ENCODE data around the gene TMEM252.
A peak's percentile ranks its signal among the peaks of the same experiment; 100 is the strongest.

Gene TMEM252

DNA sequence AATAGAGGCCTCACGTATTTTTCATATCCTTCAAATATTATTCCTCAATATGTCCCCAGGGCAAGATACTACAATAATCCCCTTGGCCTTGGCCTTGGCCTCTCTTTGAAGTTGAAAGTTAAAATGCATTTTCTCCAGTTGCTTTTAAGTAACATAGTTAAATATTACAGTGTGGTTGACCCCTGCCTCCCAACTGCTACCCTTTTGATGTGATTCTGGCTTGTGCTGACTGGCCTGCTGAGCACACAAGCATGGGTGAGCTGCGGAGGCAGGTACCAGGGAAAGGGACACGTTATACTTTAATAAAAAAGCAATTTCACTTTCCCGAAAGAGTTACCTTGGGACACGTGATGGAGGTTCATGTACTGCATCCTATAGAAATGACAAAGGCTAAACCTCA lies 17.9 kb upstream of the TMEM252 start:
- H3K36me3 ChIP-seq (ENCODE audit: insufficient read depth, low read length): no peaks in the 10 kb centered on the region
- no peak overlapping the region for H3K9ac ChIP-seq (ENCODE audit: low read depth, low read length)
- no peaks in the 10 kb centered on the region for H3K27me3 ChIP-seq (ENCODE audit: control insufficient read depth, insufficient read depth, low read length)
- no peak overlapping the region for H3K4me2 ChIP-seq (ENCODE audit: low read length)
- H3K4me3 ChIP-seq (ENCODE audit: low read length): no peak overlapping the region
- H3K4me1 ChIP-seq (ENCODE audit: control insufficient read depth, insufficient read depth, low read length): no peaks in the 10 kb centered on the region
- H3K9me3 ChIP-seq (replicated peaks; ENCODE audit: low read length): no peaks in the 10 kb centered on the region

GRCh38 chr9:68555437-68556150 lies 14.9 kb upstream of the TMEM252 start:
- no peaks in the 10 kb centered on the region for H3K4me1 ChIP-seq (ENCODE audit: control insufficient read depth, insufficient read depth, low read length)
- H3K9me3 ChIP-seq (replicated peaks; ENCODE audit: low read length): no peaks in the 10 kb centered on the region
- no peak overlapping the region for H3K4me2 ChIP-seq (ENCODE audit: low read length)
- no peaks in the 10 kb centered on the region for H3K36me3 ChIP-seq (ENCODE audit: insufficient read depth, low read length)
- no peak overlapping the region for H3K9ac ChIP-seq (ENCODE audit: low read depth, low read length)
- no peaks in the 10 kb centered on the region for H3K27me3 ChIP-seq (ENCODE audit: control insufficient read depth, insufficient read depth, low read length)
- no peak overlapping the region for H3K4me3 ChIP-seq (ENCODE audit: low read length)

DNA sequence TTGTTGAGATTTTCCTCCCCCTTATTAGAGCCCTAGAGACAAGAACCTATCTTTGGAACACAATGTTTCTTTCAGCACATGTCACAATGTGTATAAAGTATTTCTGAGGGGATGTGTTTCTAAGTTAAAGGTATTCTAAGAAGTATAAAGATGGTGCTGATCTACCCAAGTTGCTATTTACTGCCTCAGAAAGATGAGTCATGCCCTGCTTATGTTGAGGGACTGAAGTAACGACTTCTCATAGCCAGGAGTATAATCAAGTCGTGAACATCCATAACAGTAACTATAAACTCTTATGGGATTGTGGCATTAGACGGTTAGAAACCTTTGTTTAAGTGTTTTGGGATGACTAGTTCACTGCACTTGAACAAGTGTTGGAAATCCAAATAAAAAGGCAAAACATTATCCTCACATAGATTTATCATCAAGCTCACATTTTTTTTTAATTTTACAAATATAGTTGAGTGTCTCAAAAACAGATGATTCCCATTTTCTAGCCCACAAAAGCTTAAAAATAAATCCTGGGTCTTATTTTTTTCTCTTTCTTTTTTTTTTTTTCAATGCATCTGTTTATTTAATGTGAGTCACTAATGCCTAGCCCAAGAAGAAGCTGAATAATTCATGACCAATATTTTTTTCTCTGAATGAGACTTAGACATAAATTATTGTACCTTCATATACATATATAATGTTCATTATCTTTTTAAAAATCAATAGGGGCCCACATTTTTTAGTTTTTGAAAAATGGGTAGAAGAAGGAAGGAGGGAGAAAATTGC lies 12.2 kb upstream of the TMEM252 start:
- Histone ChIP-seq H3K36me3 (ENCODE audit: insufficient read depth, low read length) (no peaks in the 10 kb centered on the region), H3K27me3 (ENCODE audit: control insufficient read depth, insufficient read depth, low read length) (no peaks in the 10 kb centered on the region), H3K4me2 (ENCODE audit: low read length) (peak overlapping the region; percentile 13), H3K4me1 (ENCODE audit: control insufficient read depth, insufficient read depth, low read length) (no peaks in the 10 kb centered on the region), H3K4me3 (ENCODE audit: low read length) (no peak overlapping the region), H3K9ac (ENCODE audit: low read depth, low read length) (no peak overlapping the region), H3K9me3 (replicated peaks; ENCODE audit: low read length) (no peaks in the 10 kb centered on the region)

GRCh38 chr9:68551191-68551590 lies 10.5 kb upstream of the TMEM252 start:
- Histone ChIP-seq H3K27me3 (ENCODE audit: control insufficient read depth, insufficient read depth, low read length) (no peaks in the 10 kb centered on the region), H3K4me2 (ENCODE audit: low read length) (no peak overlapping the region), H3K9ac (ENCODE audit: low read depth, low read length) (no peak overlapping the region), H3K4me1 (ENCODE audit: control insufficient read depth, insufficient read depth, low read length) (no peaks in the 10 kb centered on the region), H3K4me3 (ENCODE audit: low read length) (no peak overlapping the region), H3K36me3 (ENCODE audit: insufficient read depth, low read length) (no peaks in the 10 kb centered on the region), H3K9me3 (replicated peaks; ENCODE audit: low read length) (no peaks in the 10 kb centered on the region)

DNA sequence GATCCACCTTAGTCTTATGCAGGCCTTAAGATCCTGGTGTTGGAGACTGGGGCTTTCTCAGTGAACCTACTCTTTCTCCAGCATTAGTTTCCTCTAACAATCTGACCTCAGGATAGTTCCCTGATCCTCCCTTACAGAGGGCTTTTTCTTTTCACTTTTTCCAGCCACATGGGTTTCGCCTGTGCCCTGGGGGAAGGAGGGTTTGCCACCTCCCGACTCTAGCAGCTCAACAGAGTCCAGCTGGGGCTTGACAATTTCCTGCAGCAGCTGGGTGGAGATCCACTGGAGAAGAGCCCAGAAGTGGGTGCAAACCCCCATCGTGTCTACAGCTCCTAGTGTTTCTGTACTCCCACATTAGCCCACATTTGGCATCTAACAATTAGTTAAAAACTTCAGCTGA lies 7.6 kb upstream of the TMEM252 start:
- Histone ChIP-seq H3K9ac (ENCODE audit: low read depth, low read length) (no peak overlapping the region), H3K4me3 (ENCODE audit: low read length) (no peak overlapping the region)

GRCh38 chr9:68547417-68547816 lies 6.7 kb upstream of the TMEM252 start:
- H3K4me3 ChIP-seq (ENCODE audit: low read length): no peak overlapping the region
- H3K4me2 ChIP-seq (ENCODE audit: low read length): no peak overlapping the region
- no peak overlapping the region for H3K9ac ChIP-seq (ENCODE audit: low read depth, low read length)
- no peaks in the 10 kb centered on the region for H3K36me3 ChIP-seq (ENCODE audit: insufficient read depth, low read length)
- no peaks in the 10 kb centered on the region for H3K27me3 ChIP-seq (ENCODE audit: control insufficient read depth, insufficient read depth, low read length)
- no peaks in the 10 kb centered on the region for H3K4me1 ChIP-seq (ENCODE audit: control insufficient read depth, insufficient read depth, low read length)
- no peaks in the 10 kb centered on the region for H3K9me3 ChIP-seq (replicated peaks; ENCODE audit: low read length)

More for the DNA sequence above, 7.6 kb upstream of the TMEM252 start:
- no peaks in the 10 kb centered on the region for H3K9me3 ChIP-seq (replicated peaks; ENCODE audit: low read length)
- H3K4me2 ChIP-seq (ENCODE audit: low read length): no peak overlapping the region
- no peaks in the 10 kb centered on the region for H3K27me3 ChIP-seq (ENCODE audit: control insufficient read depth, insufficient read depth, low read length)
- H3K4me1 ChIP-seq (ENCODE audit: control insufficient read depth, insufficient read depth, low read length): no peaks in the 10 kb centered on the region
- no peaks in the 10 kb centered on the region for H3K36me3 ChIP-seq (ENCODE audit: insufficient read depth, low read length)

- Histone ChIP-seq H3K36me3 (ENCODE audit: insufficient read depth, low read length) (no peaks in the 10 kb centered on the region), H3K27me3 (ENCODE audit: control insufficient read depth, insufficient read depth, low read length) (peaks cover 4% of the 10 kb centered on the region), H3K4me1 (ENCODE audit: control insufficient read depth, insufficient read depth, low read length) (no peaks in the 10 kb centered on the region), H3K4me2 (ENCODE audit: low read length) (no peak overlapping the region), H3K9ac (ENCODE audit: low read depth, low read length) (no peak overlapping the region), H3K4me3 (ENCODE audit: low read length) (no peak overlapping the region), H3K9me3 (replicated peaks; ENCODE audit: low read length) (no peaks in the 10 kb centered on the region)
These were observed 6.1 kb upstream of the TMEM252 start for GRCh38 chr9:68546596-68547390.

DNA sequence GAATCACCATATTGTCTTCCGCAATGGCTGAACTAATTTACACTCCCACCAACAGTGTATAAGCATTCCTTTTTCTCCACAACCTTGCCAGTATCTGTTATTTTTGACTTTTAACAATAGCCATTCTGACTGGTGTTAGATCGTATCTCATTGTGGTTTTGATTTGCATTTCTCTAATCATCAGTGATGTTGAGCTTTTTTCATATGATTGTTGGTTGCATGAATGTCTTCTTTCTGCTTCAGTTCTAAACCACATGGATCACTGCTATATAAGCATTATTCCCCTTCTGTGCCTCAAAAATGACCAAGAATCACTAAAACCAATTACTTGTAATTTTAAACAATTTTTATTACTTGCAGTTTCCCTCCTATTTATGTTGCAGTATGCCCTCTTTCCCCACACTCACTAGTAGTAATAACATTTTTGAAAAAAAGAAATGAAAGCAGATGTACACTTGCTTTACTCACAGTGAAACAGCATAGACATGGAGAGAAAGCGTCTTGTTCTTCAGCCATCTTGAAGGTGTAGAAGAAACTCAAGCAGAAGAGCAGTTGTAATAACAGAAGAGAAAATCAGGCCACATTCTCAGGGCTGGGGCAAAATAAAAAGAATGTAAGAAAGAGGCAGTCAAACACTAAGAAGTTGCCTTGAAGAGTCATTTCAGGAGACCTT lies 4.5 kb upstream of the TMEM252 start:
- Histone ChIP-seq H3K9ac (ENCODE audit: low read depth, low read length) (no peak overlapping the region), H3K4me3 (ENCODE audit: low read length) (no peak overlapping the region), H3K4me1 (ENCODE audit: control insufficient read depth, insufficient read depth, low read length) (no peaks in the 10 kb centered on the region), H3K36me3 (ENCODE audit: insufficient read depth, low read length) (no peaks in the 10 kb centered on the region), H3K9me3 (replicated peaks; ENCODE audit: low read length) (no peaks in the 10 kb centered on the region), H3K27me3 (ENCODE audit: control insufficient read depth, insufficient read depth, low read length) (peaks cover 5% of the 10 kb centered on the region), H3K4me2 (ENCODE audit: low read length) (no peak overlapping the region)

DNA sequence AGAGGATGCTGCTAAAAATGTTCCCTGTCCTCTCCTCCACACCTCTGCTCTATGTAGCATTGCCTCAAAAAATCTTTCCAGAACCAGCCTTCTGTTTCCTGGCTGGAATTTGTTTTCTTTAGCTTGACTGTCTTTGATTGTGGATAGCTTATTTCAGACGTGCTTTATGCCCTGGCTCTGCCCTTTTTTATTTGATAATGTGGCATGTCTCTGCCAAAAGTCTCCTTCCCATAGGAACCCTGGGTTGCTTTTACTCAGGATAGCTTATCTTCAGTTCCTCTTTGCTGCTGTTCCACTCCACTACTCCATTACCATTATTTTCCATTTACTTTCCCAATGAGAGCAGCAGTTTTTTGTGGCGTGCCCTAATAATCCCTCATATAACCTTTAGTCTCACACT lies 885 bp upstream of the TMEM252 start:
- Histone ChIP-seq H3K36me3 (ENCODE audit: insufficient read depth, low read length) (no peaks in the 10 kb centered on the region), H3K4me1 (ENCODE audit: control insufficient read depth, insufficient read depth, low read length) (no peaks in the 10 kb centered on the region)

DNA sequence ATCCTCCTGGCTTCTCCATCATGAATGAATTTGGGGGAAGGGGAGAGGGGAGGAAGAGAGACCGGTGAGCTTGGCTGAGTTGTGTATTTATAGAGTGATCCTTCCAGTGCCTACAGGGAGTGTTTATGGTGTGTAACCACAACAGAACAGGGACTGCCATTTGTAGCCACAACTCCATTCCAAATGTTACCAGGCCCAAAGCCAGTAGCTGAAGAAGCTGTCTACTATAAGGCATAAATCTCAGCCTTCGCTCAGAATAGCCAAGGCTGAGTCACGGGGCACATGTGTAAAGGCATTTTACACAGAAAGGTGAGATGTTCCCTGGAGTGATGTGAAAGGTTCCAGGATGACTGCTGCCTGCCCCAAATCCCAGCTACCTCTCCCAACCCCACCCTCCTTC lies 2.5 kb downstream of the TMEM252 start:
- H3K36me3 ChIP-seq (ENCODE audit: insufficient read depth, low read length): no peaks in the 10 kb centered on the region
- H3K4me1 ChIP-seq (ENCODE audit: control insufficient read depth, insufficient read depth, low read length): no peaks in the 10 kb centered on the region
- H3K4me2 ChIP-seq (ENCODE audit: low read length): no peak overlapping the region
- H3K27me3 ChIP-seq (ENCODE audit: control insufficient read depth, insufficient read depth, low read length): peaks cover 5% of the 10 kb centered on the region
- H3K4me3 ChIP-seq (ENCODE audit: low read length): no peak overlapping the region
- no peak overlapping the region for H3K9ac ChIP-seq (ENCODE audit: low read depth, low read length)
- H3K9me3 ChIP-seq (replicated peaks; ENCODE audit: low read length): no peaks in the 10 kb centered on the region

More for the DNA sequence above, 885 bp upstream of the TMEM252 start:
- H3K9me3 ChIP-seq (replicated peaks; ENCODE audit: low read length): no peaks in the 10 kb centered on the region
- no peak overlapping the region for H3K4me2 ChIP-seq (ENCODE audit: low read length)
- no peak overlapping the region for H3K9ac ChIP-seq (ENCODE audit: low read depth, low read length)
- peaks cover 5% of the 10 kb centered on the region for H3K27me3 ChIP-seq (ENCODE audit: control insufficient read depth, insufficient read depth, low read length)
- H3K4me3 ChIP-seq (ENCODE audit: low read length): no peak overlapping the region

- Histone ChIP-seq H3K4me2 (ENCODE audit: low read length) (no peak overlapping the region), H3K9ac (ENCODE audit: low read depth, low read length) (no peak overlapping the region), H3K9me3 (replicated peaks; ENCODE audit: low read length) (no peaks in the 10 kb centered on the region), H3K27me3 (ENCODE audit: control insufficient read depth, insufficient read depth, low read length) (peaks cover 5% of the 10 kb centered on the region), H3K36me3 (ENCODE audit: insufficient read depth, low read length) (no peaks in the 10 kb centered on the region), H3K4me3 (ENCODE audit: low read length) (no peak overlapping the region), H3K4me1 (ENCODE audit: control insufficient read depth, insufficient read depth, low read length) (no peaks in the 10 kb centered on the region)
These were observed 3.1 kb downstream of the TMEM252 start for GRCh38 chr9:68537616-68537880.
